ENCODE data around the gene HHIP. TPM values are rescaled to one million over a fixed set of nuclear protein-coding genes. Genes with fewer than 3 reads are reported as not detected.

HHIP gene
- total and polyA plus RNA-seq, 2 of the 13 experiments (the other 11 are each of a cell fraction or from before 2014, with no cell fraction given): not detected

GRCh38 chr4:144688035-144688569, 42.1 kb downstream of the HHIP start (continued):
- TF ChIP-seq, protein P1, sequence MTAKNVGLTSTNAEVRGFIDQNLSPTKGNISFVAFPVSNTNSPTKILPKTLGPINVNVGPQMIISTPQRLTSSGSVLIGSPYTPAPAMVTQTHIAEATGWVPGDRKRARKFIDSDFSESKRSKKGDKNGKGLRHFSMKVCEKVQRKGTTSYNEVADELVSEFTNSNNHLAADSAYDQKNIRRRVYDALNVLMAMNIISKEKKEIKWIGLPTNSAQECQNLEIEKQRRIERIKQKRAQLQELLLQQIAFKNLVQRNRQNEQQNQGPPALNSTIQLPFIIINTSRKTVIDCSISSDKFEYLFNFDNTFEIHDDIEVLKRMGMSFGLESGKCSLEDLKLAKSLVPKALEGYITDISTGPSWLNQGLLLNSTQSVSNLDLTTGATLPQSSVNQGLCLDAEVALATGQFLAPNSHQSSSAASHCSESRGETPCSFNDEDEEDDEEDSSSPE (CRISPR knock-in tag; IDR thresholded peaks at IDR 0.05): no peak

GRCh38 chr4:144689125-144689524, 43.2 kb downstream of the HHIP start:
- H3K9me3 ChIP-seq (ENCODE audit: low read length): no peaks in the 10 kb centered on the region
- no peak overlapping the region for H3K4me2 ChIP-seq (ENCODE audit: low read depth, low read length)
- no peak overlapping the region for H3K4me3 ChIP-seq (replicated peaks in 1 of 3; ENCODE audit: insufficient read depth in 1 of 3, low read depth in 2 of 3, low read length in 3 of 3)
- no peak for ATAC-seq
- no peak overlapping the region for H3K9ac ChIP-seq (ENCODE audit: insufficient read depth, low read depth, low read length)
- ChIA-PET CTCF (ENCODE audit: low intra/inter-chr PET ratio, low total read pairs) (no interaction called here), POLR2A (no interaction called here)
- H3K36me3 ChIP-seq (replicated peaks in 1 of 2; ENCODE audit: control insufficient read depth in 1 of 2, insufficient read depth in 2 of 2, low read length in 2 of 2): no peaks in the 10 kb centered on the region
- no peak overlapping the region for H3K27ac ChIP-seq (ENCODE audit: extremely low read length, insufficient read depth, low read length)
- H4K20me1 ChIP-seq (ENCODE audit: insufficient read depth, low read length): no peaks in the 10 kb centered on the region
- TF ChIP-seq ZNF12 (CRISPR knock-in tag; IDR thresholded peaks at IDR 0.05): no peak
- TF ChIP-seq CREB1 (IDR thresholded peaks at IDR 0.05): peak; percentile 54; the same call in 1 of the 2 replicates
- TF ChIP-seq CREB1 (CRISPR knock-in tag; IDR thresholded peaks at IDR 0.05): no peak
- peak; percentile 78 for TF ChIP-seq ATF7 (IDR thresholded peaks at IDR 0.05)
- no peak for TF ChIP-seq ATF7 (CRISPR knock-in tag; IDR thresholded peaks at IDR 0.05)
- no peaks in the 10 kb centered on the region for H3K79me2 ChIP-seq (ENCODE audit: insufficient read depth, low read length)
- H3K4me1 ChIP-seq (ENCODE audit: insufficient read depth, low read length): no peaks in the 10 kb centered on the region
- H3K27me3 ChIP-seq (ENCODE audit: control insufficient read depth in 1 of 2, insufficient read depth in 2 of 2, low read length in 2 of 2): no peaks in the 10 kb centered on the region
- WGBS (ENCODE audit: low lambda C conversion rate): 11% methylated on average over 2 of the region's 2 CpGs
- DNase-seq (ENCODE audit: low spot score): no peak
- in situ Hi-C loops (cut with HindIII; ENCODE audit: extremely low pct_ligation_motif_present, low pct_unique_long_range_greater_than_20kb) (no loop called here), intact Hi-C loops (cut with micrococcal nuclease; ENCODE audit: unreplicated experiment) (no loop called here)
- H2AFZ ChIP-seq (ENCODE audit: low read length): no peak overlapping the region
- BruUV-seq (replicated peaks): no TSS peak
- no peak for FAIRE-seq

DNA sequence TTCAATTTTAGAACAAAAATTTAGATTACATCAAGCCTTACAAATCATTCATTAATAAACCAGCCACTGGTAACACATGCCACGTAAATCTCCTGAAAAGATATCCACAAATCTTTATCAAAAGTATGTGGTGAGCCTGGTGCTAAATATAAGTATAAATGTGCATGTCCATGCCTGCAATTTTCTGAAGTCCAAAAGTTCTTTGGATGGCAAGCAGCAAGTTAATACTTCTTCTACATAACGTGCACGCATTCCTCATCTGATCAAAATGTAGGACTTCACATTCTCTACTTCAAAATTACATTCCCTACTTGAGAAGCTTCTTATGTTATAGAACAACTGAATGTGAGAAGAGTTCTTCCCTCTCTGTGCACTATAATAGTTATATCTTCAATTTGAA, 49.8 kb downstream of the HHIP start:
- DNase-seq (ENCODE audit: low spot score): no peak
- in situ Hi-C loops (cut with HindIII; ENCODE audit: extremely low pct_ligation_motif_present, low pct_unique_long_range_greater_than_20kb): no loop called here
- POLR2A ChIA-PET: no interaction called here
- TF ChIP-seq CREB3 (CRISPR knock-in tag; IDR thresholded peaks at IDR 0.05) (no peak), GATA4 (IDR thresholded peaks at IDR 0.05; ENCODE audit: borderline replicate concordance, low read depth) (no peak), TCF12 (IDR thresholded peaks at IDR 0.05) (no peak), TCF12 (CRISPR knock-in tag; IDR thresholded peaks at IDR 0.05) (no peak), ZNF75D (CRISPR knock-in tag; IDR thresholded peaks at IDR 0.05; ENCODE audit: borderline replicate concordance) (no peak), ZNF790 (CRISPR knock-in tag; IDR thresholded peaks at IDR 0.05; ENCODE audit: borderline replicate concordance) (no peak), ETV6 (CRISPR knock-in tag; conservative IDR thresholded peaks at IDR 0.05) (no peak), RBFOX2 (IDR thresholded peaks at IDR 0.05; ENCODE audit: low read depth, low read length) (no peak), ZNF17 (CRISPR knock-in tag; IDR thresholded peaks at IDR 0.05) (no peak)
- TF ChIP-seq, protein P1 (CRISPR knock-in tag; IDR thresholded peaks at IDR 0.05): no peak

More for the DNA sequence above, 49.8 kb downstream of the HHIP start:
- Histone ChIP-seq H3K79me2 (ENCODE audit: insufficient read depth, low read length) (no peaks in the 10 kb centered on the region), H3K27me3 (ENCODE audit: control insufficient read depth in 1 of 2, insufficient read depth in 2 of 2, low read length in 2 of 2) (no peaks in the 10 kb centered on the region; a peak in 1 of 5 replicates), H3K9me3 (ENCODE audit: low read length) (no peaks in the 10 kb centered on the region), H4K20me1 (ENCODE audit: insufficient read depth, low read length) (no peaks in the 10 kb centered on the region), H3K9ac (ENCODE audit: insufficient read depth, low read depth, low read length) (no peak overlapping the region), H3K36me3 (replicated peaks in 1 of 2; ENCODE audit: control insufficient read depth in 1 of 2, insufficient read depth in 2 of 2, low read length in 2 of 2) (no peaks in the 10 kb centered on the region), H3K4me1 (ENCODE audit: insufficient read depth, low read length) (no peaks in the 10 kb centered on the region), H3K4me3 (replicated peaks in 1 of 3; ENCODE audit: insufficient read depth in 1 of 3, low read depth in 2 of 3, low read length in 3 of 3) (no peak overlapping the region), H2AFZ (ENCODE audit: low read length) (no peak overlapping the region), H3K4me2 (ENCODE audit: low read depth, low read length) (no peak overlapping the region), H3K27ac (ENCODE audit: extremely low read length, insufficient read depth, low read length) (no peak overlapping the region)
- ATAC-seq: no peak
- intact Hi-C loops (cut with micrococcal nuclease; ENCODE audit: unreplicated experiment): no loop called here
- no TSS peak for BruUV-seq (replicated peaks)
- FAIRE-seq: no peak
- CTCF ChIA-PET (ENCODE audit: low intra/inter-chr PET ratio, low total read pairs): no interaction called here
- 0% methylated on average over 3 of the region's 3 CpGs for WGBS (ENCODE audit: low lambda C conversion rate)

Data from HepG2 (cell line).